Epithelial cell of esophagus (primary cell): ENCODE measurements around the gene THAP4.
"Not testable (repeated sequence)": the region's sequence is repeated elsewhere in the genome, so short reads cannot be mapped to it uniquely, and the experiment has no call there.

Experiments
- DNase-seq: peaks from one replicate; pipeline ENCODE4 v3.0.0; 2010; ENCODE audit warnings: low read depth
- H3K4me3 ChIP-seq: 2 replicates; pipeline ENCODE4 v1.5.1; 2011; ENCODE audit warnings: mild to moderate bottlenecking, low read length, control low read depth
- CTCF ChIP-seq: IDR thresholded peaks from 2 replicates; pipeline ENCODE4 v1.5.1; 2011; ENCODE audit warnings: low read depth, mild to moderate bottlenecking, low read length, control low read depth, inconsistent platforms; ENCODE audit not compliant: insufficient read depth; ENCODE audit errors: missing control alignments

The THAP4 gene

GRCh38 chr2:241579281-241579680 is 57.7 kb downstream of the THAP4 start:
- no peak for TF ChIP-seq CTCF
- H3K4me3 ChIP-seq: no peak overlapping the region

GRCh38 chr2:241577413-241578122 is 59.4 kb downstream of the THAP4 start:
- no peak overlapping the region for H3K4me3 ChIP-seq
- DNase-seq: no peak
- no peak for TF ChIP-seq CTCF

More at GRCh38 chr2:241579281-241579680, 57.7 kb downstream of the THAP4 start:
- no peak for DNase-seq

GRCh38 chr2:241576293-241576654 is 60.7 kb downstream of the THAP4 start:
- no peak for DNase-seq
- no peak for TF ChIP-seq CTCF
- no peak overlapping the region for H3K4me3 ChIP-seq

- no peak overlapping the region for H3K4me3 ChIP-seq
- no peak for TF ChIP-seq CTCF
- no peak for DNase-seq
Measured at GRCh38 chr2:241575624-241576292, 61.2 kb downstream of the THAP4 start.

- no peak for DNase-seq
- H3K4me3 ChIP-seq: no peak overlapping the region
- no peak for TF ChIP-seq CTCF
Measured at GRCh38 chr2:241574911-241575623, 61.9 kb downstream of the THAP4 start.

GRCh38 chr2:241573741-241574140 is 63.2 kb downstream of the THAP4 start:
- no peak overlapping the region for H3K4me3 ChIP-seq

GRCh38 chr2:241572915-241573651 is 63.9 kb downstream of the THAP4 start:
- H3K4me3 ChIP-seq, DNase-seq: not testable (repeated sequence)

More at GRCh38 chr2:241573741-241574140, 63.2 kb downstream of the THAP4 start:
- DNase-seq: no peak
- no peak for TF ChIP-seq CTCF
